Fibroblast of upper back skin (primary cell): ENCODE results near the gene VTCN1.

Source experiments
- DNase-seq: peaks from one replicate; pipeline ENCODE4 v3.0.0-alpha.2; 2013

The VTCN1 gene

DNA sequence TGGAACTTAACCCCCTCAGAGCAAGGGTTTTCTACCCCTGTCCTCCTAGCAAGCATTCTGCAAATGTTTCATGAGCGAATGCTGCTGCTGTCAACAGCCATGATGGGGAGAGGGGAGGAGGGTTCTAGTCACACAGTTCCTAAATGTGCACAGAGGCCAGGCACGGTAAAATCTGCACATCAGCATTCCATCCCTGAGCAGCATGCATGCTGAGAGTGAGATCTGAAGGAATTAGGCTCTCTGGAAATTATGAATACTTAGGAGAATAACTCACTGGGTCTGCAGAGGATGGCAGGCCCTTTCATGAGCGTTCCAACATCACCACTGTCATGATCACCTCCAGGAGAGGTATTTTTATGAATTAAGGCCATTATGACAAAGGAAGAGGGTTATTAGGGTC, 2.1 kb downstream of the VTCN1 start:
- no peak for DNase-seq

DNA sequence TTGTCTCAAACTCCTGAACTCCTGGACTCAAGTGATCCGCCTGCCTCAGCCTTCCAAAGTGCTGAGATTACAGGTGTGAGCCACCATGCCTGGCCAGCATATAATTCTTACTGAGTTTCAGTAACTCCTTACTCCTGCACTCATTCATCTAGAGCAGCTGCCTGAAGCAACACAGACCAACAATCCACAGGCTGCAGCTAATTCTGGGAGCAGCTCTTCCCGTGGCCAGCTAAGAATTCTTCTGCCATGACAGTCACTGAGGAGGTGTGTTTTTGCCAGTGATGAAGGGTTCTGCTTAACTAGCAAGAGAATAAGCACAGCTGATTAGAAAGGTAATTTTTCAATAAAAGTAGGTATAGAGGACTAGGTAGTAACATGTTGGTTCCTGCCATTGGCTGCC, 5.4 kb downstream of the VTCN1 start:
- no peak for DNase-seq

DNA sequence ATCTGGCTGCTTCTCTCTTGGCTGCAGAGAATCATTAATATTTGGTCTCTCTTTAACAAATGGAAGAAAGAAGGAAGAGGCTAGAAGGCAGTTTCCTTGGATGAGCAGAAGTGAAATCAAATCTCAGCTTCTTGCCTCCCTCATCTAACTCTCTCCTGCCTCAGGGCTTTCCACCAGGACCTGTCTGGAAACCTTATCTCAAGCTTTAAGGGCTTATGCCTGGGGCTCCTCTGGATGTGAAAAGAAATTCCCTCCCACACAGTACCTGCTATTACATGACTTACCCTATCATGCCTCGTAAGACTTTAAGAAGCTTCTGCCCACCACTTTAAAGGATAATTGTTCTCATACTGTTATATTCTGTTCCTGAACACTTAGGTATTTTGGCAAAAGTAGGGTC, 8.9 kb downstream of the VTCN1 start:
- DNase-seq = no peak

DNA sequence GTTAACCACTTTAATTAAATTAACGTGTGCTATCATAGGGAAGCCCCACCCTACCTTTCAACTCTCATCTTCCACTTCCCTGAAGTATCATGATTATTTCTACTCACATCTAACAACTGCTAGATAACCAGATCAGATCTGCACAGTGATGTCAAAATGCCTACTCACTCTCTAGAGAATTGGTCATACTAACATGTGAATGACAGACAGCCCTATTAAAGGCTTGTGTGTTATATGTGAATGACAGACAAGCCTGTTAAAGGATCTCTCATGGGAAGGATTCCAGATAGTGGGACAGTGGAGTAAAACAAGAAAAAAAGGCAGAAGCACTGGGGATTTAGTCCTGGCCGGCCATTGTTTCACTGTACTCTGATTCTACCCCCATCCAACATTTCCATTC, 12.6 kb downstream of the VTCN1 start:
- no peak for DNase-seq

DNA sequence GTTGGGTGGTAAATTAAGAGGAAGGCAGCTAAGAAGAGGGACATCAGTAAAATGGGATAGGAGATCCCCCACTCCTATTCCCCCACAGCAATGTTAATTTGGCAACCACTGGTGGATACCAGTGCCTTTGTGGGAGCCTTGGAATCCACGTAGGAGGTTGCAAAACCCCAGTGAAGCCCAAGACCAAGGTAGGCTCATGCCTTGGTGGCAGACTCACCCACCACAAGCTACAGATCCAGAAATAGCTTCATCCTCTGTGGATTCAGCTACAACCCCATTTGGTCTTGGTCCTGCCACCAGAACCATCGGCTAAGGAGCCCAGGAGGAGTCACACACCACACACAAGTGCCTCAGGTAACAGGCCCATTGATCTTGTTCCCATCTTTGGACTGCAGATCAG, 21.0 kb downstream of the VTCN1 start:
- no peak for DNase-seq

DNA sequence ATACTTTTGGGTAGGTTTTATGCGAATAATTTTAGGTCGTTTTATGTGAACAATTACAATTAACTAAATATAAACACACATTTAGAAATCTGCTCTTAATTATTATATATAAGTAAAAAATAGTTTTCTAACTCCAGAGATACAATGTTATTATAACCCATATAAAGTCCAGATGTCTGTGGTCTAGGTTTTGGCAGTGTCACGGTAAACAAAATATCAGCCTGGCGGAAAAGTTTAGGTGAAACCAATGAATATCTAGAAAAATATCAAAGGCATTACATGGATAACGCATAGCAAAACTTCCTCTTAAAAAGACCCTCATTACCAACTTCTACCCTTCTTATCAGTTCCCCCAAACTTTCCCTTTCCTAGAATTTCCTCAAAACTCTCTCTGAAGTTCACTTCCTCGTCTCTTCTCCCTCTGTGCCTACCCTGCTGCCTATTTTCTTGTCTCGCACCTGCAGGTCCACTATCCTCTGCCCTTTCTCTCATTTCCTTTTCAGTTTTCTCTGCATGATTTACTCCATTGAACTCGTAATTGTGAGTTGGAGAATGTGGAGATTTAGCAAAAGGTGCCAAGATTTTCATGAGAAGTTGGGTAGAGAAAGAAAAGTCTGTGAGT, 21.8 kb downstream of the VTCN1 start:
- DNase-seq = peak; percentile 22

DNA sequence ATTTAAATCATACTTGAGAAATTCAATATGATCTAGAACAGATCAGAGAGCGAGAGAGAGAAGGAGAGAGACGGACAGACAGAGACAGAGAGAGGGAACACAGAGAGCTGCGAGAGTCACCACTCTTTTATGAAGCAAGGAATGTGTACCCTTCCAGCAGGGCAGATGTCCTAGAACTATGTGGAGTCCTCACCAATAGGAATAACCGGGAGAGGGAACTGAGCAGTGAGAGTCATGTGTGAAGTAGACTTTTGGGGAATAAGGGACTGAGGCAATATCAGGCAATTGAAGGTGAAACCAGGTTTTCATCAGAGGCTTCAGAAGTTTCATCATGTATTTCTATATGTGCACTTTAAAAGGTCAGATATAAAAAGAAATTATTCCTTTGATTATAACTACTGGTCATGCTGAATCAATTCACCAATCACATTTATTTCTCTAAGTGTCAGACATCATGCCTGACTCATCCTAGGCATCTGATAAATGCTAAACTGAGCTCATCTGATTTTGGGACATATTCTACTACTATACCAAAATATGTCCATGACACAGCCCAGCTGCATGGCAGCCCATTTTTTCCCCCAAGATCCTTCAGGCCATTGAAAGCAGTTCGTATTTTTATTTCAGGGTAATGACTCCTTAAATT, 22.4 kb downstream of the VTCN1 start:
- peak; percentile 46 for DNase-seq

DNA sequence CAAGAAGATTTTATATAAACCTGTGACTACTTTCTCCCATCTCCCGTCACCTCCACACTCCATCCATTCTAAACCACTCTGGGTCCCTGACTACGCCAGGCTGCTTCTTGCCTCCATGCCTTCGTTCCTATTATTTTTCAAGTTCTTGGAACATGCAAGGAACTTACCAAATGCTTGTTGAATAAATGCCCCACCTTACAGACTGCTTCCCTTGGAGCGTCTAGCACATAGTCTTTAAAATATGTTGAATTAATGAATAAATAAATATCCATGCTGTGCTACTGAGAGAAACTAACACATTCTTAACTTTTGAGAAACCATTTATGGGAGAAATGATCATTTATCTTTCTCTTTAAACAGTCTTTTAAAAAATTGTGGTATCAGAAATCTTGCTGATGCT, 27.6 kb downstream of the VTCN1 start:
- no peak for DNase-seq

DNA sequence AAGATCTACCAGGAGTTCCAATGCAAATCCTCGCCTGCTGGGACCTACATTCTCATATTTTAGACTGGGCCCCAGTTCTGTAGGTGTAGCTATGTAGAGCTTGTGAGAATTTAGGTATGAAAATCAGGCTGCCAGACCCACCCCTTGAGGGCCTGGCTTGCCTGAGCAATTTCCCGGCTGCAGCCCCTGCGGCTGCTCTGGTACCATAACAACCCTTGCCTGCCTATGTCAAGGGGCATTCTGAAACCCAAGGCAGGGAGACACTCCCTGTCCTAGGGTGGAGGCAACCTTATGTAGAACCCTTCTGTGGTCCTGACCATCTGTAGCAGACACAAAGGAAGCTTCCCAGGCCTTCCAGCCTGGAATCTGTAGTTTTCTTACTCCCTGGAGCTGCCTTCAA, 28.4 kb downstream of the VTCN1 start:
- DNase-seq = no peak

DNA sequence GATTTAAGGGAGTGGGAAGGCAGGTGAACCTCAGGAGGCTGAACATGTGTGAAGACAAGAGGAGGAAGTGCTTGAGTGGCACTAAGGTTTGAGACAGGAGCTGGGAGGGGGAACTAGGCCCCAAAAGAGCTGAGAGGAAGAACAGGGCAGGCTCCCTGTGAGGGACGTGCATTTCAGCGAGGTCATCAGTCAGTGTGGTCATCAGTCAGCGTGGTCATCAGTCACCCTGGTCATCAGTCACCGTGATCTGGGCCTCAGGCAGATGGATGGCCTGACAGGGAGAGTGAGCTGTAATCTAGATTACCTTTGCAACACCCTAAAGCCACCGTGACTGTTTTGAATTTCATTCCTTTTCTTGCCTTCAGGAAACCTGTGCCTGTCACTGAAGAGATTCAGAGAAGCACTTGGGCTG, 29.1 kb downstream of the VTCN1 start:
- DNase-seq = no peak

DNA sequence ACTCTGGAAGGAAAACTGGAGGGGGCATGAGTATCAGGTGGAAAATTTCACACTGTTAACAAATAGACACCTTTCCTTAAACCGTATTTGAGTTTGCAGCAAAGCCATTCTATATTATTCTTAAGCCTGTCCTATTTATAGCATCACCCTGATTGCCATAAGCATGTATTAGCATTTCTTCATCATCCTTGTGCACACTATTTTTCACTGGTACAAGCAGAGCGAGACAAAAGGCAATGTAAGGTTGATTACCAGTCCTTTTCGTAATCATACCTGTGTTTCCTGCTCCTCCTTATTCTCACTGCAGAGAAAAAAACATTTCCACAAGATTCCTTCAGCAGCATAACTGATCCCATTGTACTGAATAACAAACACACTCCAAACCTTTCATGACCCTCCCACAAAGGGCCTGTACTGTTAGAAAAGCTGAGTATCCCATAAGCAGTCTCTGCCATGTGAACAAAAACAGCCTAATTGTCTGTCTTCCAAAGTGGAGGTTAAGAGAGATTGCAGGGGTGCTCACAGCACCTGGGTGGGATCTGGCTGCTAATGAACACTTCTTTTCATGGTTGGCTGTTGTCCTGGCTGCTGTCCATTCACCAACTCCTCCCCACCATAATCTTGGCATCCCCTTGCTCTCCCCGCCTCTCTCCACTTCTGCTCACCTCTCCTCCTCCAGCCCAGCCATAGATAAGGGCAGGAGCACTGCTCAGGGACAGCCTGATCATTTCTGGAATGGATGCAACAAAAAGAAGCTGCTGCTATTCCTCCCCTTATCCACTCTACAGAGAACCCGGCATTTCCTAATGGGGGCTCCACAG, 30.4 kb downstream of the VTCN1 start:
- no peak for DNase-seq

DNA sequence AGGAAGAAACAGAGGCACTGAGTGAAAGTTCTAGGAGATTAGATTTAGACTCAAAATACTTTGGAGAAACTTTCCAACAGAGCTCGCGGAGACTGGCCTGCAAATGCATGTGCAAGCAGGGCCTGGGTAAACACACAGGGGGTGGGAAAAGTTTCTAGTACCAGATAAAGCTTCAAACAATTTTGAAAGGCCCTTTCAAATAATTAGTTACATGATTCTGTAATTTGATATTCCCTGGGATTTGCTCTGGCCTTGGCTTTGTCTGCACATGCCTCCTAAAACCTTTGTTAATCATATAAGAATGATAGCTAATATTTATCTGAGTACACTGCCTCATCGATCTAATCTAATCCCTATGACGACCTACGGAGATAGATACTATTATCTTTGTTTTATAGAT, 31.3 kb downstream of the VTCN1 start:
- DNase-seq = no peak

DNA sequence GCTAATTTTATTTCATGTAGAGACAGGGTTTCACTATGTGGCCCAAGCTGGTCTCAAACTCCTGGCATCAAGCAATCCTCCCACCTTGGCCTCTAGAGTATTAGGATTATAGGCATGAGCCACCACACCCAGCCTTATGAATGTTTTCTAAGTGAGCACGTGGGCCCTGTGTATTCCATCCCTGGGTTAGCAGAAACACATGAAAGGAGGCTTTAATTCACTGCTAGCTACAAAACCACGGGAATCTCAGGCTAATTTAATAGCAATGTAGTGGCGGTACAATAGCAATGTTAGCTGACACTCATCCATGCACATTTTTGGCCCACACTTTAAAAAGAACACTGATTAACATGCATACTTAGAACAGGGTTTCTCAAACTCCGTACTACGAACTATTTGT, 32.0 kb downstream of the VTCN1 start:
- DNase-seq = peak; percentile 11

DNA sequence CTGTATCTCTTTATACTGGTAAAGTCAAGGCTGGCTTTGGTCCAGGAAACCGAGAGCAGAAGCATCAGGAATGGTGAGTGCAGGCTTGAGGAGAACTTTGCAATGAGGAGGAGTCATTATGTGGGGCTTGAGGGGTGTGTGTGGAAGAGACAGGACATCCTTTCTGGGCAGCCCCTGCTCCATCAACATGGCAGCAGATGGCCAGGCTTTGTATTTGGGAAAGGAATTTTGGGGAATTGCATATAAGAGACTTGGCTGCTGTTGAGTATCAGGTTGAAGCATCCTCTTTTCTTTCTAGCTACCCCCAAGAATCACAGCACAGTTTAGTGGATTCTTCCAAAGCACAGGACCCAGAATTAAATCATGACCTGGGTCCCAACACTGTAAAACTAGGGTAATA, 33.4 kb downstream of the VTCN1 start:
- no peak for DNase-seq

DNA sequence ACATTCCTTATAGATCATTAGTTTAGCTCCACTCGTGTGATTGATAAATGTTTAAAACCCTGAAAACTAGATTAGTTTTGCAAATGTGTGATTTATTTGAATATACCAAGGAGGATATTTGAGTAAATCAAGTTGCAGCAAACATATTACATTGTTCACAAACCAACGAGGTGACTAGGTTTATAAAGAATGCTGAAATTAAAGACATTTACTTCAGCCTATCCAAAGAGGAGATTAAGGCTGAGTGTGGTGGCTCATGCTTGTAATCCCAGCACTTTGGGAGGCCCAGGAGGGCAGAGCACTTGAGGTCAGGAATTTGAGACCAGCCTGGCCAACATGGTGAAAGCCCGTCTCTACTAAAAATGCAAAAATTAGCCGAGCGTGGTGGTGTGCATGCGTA, 34.1 kb downstream of the VTCN1 start:
- peak; percentile 11 for DNase-seq

DNA sequence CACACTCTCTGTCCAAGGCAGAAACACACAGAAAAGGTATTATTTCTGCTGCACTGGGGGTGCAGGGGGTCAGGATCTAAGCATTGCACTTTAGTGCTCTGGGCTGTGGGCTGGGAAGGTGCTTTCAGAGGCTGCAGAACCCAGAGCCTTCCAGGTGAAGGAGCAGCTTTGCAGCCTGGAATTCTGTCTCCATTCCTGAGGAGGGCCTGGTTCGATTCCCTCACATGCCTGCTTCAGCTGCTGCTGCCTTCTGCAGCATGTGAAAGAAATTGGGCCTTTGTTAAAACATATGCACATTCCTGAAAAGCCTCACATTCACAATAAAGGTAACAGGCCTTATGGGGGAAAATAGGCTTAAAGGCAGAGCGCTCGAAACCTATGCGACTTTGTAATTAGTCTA, 35.9 kb downstream of the VTCN1 start:
- DNase-seq = no peak

DNA sequence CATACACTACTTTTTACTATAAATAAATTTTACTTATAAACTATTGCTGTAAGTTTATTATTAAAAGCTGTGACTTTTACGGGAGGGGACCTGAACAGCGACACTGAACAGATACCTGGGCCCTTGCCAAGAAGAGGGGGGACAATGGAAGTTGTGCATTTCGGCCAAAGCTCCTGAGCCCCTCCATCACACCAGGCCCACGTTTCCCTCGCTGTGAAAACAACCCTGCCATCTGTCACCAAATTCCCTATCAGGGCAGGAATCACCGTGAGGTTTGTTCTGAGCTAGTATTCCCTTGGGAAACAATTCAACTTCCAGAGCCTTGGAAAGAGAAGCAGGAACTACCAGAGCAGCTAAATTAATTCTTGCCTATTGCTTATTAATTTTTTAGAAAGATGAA, 37.0 kb downstream of the VTCN1 start:
- DNase-seq = no peak

DNA sequence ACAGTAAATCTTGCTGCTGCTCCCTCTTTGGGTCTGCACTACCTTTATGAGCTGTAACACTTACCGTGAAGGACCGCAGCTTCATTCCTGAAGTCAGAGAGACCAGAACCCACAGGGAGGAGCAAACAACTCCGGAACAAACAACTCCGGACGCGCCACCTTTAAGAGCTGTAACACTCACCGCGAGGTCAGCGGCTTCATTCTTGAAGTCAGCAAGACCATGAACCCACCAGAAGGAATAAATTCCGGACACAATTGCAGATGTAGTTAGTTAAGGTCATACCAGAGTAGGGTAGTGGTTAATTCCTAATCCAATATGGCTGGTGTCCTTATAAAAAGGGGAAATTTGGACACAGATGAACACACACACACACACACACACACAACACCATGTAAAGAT, 37.7 kb downstream of the VTCN1 start:
- DNase-seq = no peak

DNA sequence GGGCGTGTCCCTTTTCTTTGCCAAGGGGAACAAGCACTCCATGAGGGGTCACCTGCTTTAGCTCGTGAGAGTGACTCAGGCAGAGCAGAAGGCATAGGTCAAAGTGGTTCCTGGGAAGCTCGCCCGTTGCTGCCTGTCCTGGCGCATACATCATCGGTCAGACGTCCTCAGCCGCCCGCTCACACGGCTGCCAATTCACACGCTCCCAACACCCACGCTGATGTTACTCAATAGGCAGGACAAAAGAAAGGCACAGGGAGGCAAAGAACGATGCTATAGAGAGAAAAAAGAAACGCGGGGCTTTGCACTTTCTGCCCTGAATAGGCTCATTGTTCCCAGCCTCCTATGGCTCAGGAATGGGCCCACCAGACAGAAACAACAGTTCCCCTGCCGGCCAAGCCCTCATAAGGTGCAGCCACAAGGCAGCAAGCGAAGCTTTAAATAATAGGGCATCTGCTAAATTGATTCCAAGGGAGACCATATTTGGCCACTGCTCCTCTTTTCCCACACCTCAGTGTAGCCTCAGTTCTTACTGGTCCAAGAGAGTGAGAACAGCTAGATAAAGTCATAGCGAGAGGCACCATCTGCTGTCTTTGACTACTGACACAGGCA, 38.7 kb downstream of the VTCN1 start:
- DNase-seq = no peak

DNA sequence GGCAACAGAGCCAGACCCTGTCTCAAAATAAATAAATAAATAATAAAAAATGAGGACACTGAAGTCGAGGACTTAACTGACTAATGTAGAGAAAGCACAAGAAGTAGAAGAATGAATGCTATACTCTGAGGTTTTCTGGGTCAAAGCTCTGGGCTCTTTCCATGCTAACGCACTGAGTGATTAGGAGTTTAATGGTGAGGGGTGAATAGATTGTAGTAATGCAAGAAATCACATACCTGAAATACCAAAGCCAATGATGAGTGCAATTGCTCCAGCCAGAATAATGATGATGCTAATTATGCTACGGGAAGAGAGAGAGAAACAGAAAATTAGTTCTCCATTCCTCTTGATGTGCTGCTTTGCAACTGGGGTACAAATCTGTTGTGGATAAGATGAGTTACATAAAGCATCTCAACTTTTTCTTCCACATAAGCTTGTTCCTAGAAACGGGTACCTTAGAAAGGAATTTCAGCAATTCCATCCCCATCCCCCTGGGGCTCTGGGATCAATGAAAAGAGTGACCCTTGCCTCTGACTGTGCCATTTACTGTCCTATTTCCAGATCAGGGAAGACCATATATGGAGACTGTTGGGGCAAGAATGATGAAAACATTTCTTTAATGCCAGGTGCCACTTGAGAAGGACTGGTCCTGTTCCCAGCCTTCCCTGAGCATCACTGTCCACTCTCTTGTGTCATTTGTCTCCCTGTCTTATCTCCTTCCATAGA, 40.7 kb downstream of the VTCN1 start:
- no peak for DNase-seq

DNA sequence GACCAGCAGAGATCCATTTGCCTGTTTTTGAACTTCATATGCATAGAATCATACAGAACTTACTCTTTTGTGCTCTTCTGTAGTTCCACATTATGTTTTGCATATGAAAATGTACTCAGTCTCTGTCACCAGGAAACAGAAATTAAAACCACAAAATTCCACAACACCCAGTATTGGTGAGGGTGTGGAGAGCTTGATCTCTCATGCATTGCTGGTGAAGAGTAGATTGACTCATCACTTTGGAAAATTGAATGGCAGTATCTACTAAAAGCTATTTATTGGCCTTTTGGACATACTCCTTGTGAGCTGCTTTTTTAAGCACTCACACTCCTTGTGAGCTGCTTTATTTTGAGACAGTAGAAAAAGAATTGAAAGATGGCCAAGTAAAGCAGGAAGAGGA, 43.3 kb downstream of the VTCN1 start:
- DNase-seq = peak; percentile 23

DNA sequence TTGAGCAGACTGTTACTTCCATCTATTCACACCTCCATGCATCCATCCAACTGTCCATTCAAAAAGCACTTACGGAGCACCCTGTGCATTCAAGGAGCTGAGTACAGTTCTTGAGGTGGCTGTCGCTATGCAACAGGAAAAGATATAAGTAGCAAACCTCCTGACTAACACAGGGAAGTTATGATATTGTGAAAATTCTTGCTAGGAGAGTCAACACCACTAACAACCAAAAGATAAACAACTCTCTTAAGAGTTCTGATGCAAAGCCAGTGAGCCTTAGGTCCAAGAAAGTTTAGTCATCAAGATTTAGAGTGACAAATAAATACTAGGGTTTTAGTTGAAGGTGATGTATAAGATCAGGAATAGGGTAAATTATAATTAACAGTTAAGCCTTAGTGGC, 44.7 kb downstream of the VTCN1 start:
- no peak for DNase-seq

DNA sequence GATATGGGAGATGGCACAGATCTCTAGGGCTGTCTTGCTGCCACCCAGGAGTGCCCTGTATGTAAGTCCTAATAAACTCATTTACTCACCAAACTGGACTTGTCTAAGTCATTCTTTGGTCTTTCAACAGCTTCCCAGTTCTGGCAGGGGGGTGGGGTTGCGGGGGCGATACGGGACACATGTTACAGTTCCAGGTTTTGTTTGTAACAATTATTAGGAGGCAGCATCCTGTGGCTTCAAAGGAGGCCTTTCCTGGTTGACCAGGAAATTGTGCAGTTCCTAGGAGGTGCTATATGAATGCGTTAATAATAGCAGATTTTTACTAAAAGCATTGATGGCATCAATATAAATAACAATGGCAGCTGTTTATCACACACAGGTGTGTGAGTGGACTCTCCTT, 46.5 kb downstream of the VTCN1 start:
- no peak for DNase-seq
